ENCODE data around the gene ANO4.
"Not testable (repeated sequence)": the region's sequence is repeated elsewhere in the genome, so short reads cannot be mapped to it uniquely, and the experiment has no call there.

ANO4 gene

DNA sequence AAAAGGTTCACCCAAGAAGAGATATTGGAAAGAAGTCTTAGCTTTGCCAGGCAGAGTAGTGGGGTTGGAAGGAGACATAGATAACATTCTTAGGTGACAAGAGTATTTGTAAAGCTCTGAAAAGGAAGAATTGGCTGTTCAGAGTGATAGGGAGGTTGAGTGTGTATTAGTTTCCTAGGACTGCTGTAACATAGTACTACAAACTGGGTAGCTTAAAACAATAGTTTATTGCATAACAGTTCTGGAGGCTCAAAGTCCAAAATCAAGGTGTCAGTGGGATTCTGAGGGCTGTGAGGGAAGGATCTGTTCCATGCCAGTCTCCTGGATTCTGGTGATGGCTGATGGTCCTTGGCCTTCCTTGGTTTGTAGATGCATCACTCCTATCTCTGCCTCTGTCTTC, 258.6 kb downstream of the ANO4 start:
- TF ChIP-seq, protein P1, sequence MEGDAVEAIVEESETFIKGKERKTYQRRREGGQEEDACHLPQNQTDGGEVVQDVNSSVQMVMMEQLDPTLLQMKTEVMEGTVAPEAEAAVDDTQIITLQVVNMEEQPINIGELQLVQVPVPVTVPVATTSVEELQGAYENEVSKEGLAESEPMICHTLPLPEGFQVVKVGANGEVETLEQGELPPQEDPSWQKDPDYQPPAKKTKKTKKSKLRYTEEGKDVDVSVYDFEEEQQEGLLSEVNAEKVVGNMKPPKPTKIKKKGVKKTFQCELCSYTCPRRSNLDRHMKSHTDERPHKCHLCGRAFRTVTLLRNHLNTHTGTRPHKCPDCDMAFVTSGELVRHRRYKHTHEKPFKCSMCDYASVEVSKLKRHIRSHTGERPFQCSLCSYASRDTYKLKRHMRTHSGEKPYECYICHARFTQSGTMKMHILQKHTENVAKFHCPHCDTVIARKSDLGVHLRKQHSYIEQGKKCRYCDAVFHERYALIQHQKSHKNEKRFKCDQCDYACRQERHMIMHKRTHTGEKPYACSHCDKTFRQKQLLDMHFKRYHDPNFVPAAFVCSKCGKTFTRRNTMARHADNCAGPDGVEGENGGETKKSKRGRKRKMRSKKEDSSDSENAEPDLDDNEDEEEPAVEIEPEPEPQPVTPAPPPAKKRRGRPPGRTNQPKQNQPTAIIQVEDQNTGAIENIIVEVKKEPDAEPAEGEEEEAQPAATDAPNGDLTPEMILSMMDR (IDR thresholded peaks at IDR 0.05) = no peak
- no peak overlapping the region for H3K4me3 ChIP-seq
- no peak overlapping the region for H3K27ac ChIP-seq
- DNase-seq (ENCODE audit: low spot score) = no peak

DNA sequence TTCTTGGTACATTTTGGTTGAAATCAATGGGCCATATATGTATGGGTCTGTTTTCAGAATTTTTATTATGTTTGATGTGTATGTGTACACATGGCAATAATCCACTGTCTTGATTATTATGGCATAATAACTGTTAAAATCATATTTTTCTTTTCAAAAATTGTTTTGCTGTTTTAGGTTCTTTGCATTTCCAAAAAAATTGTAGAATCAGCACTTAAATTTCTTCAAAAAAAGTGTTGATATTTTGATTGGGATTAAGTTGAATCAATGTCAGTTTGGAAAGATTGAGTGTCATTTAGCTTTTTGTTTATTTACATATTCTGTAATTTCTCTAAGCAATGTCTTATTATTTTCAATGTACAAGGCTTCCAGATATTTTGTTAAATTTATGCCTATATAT, 261.4 kb downstream of the ANO4 start:
- no peak for DNase-seq (ENCODE audit: low spot score)
- no peak overlapping the region for H3K4me3 ChIP-seq
- no peak overlapping the region for H3K27ac ChIP-seq
- TF ChIP-seq, protein P1 (IDR thresholded peaks at IDR 0.05) = no peak

DNA sequence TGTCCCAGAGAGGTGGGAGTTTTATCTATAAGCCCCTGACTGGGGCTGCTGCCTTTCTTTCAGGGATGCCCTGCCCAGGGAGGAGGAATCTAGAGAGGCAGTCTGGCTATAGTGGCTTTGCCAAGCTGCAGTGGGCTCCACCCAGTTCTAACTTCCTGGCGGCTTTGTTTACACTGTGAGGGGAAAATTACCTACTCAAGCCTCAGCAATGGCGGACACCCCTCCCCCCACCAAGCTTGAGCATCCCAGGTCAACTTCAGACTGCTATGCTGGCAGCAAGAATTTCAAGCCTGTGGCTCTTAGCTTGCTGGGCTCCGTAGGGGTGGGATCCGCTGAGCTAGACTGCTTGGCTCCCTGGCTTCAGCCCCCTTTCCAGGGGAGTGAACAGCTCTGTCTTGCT, 267.9 kb downstream of the ANO4 start:
- H3K27ac ChIP-seq; H3K4me3 ChIP-seq; DNase-seq (ENCODE audit: low spot score): not testable (repeated sequence)

DNA sequence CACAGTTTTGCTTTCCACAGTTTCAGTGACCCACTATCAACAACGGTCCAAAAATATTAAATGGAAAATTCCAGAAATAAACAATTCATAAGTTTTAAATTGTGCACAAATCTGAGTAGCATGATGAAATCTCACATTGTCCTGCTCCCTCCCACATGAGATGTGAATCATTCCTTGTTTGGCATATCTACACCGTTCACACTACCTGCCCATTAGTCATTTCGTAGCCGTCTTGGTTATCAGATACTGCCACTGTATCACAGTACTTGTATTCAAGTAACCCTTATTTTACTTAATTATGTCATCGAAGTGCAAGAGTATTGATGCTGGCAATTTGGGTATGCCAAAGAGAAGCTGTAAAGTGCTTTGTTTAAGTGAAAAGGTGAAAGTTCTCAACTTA, 270.1 kb downstream of the ANO4 start:
- Histone ChIP-seq H3K27ac (no peak overlapping the region), H3K4me3 (no peak overlapping the region)
- no peak for DNase-seq (ENCODE audit: low spot score)
- TF ChIP-seq, protein P1 (IDR thresholded peaks at IDR 0.05) = no peak

DNA sequence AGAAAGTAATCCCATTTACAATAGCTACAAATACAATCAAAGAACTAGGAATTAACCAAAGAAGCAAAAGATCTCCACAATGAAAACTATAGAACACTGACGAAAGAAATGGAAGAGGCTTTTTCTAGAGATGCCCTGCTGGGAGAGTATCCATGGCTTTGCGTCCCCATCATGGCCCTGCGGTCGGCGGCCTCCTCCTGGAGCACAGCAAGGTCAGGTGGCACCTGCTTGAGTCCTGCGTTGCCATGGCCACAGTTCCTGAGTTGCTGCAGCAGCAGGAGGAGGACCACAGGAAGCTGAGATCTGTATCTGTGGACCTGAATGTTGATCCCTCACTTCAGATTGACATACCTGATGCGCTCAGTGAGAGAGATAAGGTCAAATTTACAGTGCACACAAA, 271.9 kb downstream of the ANO4 start:
- Histone ChIP-seq H3K4me3 (no peak overlapping the region), H3K27ac (no peak overlapping the region)
- no peak for DNase-seq (ENCODE audit: low spot score)
- TF ChIP-seq, protein P1 (IDR thresholded peaks at IDR 0.05) = no peak

DNA sequence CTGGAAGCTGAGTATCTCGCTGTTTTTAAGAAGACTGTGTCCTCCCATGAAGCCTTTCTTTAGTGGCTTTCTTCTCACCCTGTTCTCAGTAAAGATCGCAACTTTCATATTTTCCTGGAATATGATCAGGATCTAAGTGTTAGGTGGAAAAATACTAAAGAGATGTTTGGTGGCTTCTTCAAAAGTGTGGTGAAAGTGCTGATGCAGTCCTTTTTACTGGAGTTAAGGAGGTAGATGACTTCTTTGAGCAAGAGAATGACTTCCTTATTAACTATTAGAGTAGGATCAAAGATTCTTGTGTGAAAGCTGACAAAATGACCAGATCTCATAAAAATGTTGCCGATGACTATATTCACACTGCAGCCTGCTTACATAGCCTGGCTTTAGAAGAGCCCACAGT, 273.8 kb downstream of the ANO4 start:
- H3K4me3 ChIP-seq = no peak overlapping the region
- no peak for DNase-seq (ENCODE audit: low spot score)
- no peak overlapping the region for H3K27ac ChIP-seq
- TF ChIP-seq, protein P1 (IDR thresholded peaks at IDR 0.05) = no peak

DNA sequence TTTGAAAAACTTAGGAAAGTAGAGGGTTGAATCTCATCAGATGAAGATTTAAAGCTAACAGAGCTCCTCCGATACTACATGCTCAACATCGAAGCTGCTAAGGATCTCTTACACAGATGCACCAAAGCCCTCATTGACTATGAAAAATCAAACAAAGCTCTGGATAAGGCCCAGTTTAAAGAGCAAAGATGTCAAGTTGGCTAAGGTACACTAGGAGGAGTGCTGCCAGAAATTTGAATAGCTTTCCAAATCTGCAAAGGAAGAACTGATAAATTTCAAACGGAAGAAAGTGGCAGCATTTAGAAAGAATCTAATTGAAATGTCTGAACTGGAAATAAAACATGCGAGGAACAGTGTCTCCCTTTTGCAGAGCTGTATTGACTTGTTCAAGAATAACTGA, 274.3 kb downstream of the ANO4 start:
- no peak overlapping the region for H3K27ac ChIP-seq
- DNase-seq (ENCODE audit: low spot score) = no peak
- no peak overlapping the region for H3K4me3 ChIP-seq
- TF ChIP-seq, protein P1 (IDR thresholded peaks at IDR 0.05) = no peak

All from coronary artery (tissue), 2 donors.